Measurements from ENCODE around the gene FAM228A.

The FAM228A gene

DNA sequence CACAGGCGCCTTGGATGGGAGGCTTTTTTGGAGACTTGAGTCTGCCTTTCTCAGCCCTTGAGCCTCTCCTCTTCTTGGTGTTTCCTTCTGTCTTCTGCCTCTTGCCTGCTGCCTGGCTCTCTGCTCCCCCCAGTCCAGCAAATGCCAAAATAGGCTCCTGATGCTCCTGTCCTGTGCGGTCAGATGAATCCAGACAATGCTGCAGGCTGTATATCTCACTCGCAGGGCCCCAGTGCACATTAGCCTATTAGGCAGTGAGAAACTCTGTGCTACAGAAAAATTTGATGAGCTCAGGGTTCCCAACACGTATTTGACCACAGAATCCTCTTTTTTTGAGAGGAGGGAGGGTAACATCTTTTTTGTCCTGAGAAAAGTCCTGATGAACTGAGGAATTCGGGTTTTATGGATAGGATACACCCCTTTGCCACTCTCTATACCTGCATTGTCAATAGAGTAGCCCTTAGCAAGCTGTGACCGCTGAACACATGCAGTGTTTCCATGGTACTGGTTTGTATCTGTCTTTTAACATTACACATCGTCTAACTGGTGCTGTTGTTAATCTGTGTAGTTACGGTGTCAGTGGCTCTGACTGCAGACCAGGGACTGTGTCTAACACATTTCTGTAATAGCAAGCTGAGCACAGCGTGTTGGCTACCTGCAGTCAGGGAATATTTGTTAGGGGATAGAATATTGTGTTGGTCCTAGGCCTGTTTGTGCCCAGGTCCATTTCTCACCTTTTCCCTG lies 50.8 kb downstream of the FAM228A start:
- DNase-seq (ENCODE audit: low spot score), result no peak

DNA sequence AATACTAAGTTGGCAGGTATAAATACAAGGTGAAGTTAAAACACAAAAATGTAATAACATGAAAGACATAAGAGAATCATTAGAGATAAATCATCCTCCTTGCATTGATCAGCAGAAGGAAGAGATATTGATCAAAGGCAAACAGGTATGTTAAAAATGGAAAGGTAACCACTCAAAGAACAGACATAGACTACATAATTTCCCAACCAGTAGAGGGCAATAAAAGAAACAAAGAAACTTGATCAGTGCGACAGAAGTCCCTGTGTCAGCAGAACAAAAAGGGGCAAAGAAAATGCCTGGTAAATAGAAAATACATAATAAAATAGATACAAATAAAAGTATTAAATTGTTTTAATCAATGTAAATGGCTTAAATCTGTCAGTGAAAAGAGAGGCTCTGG lies 53.6 kb downstream of the FAM228A start:
- peak; percentile 26 for DNase-seq (ENCODE audit: low spot score)

DNA sequence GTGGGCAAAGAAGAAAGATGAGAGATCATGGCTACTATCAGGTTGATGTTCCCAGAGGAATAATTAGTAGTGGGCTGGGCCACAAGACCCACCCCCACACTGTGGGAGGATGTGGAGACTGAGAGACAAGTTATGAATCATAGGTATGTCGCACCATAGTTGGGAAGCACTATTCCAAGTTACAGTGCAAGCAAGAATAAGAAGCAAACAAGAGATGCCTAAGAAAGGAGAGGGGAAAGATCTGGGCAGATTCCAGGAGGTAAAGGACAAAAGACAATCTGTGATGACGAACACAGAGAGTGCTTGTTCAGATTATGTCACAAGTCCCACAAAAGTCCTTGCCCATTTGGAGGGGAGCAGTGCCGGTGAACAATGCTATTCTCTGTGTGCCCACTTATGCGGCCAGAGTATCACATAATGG lies 56.6 kb downstream of the FAM228A start:
- no peak for DNase-seq (ENCODE audit: low spot score)

DNA sequence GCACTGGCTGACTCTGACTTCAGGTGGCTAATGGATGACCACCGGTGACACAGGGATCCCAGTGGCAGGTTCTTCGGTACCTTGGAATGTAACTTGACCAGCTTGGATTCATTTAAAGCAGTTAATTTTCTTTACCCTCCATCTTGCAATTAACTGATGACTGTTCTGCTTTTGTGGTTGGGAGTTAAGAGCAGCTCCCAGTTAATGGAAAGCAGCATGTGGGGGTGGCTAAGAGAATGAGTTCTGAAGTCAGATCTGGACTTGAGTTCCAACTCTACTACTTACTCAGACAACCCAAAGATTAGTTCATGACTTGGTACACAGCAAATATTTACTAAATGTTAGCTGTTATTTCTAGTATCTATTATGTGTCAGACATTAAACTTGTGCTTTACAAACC lies 58.5 kb downstream of the FAM228A start:
- DNase-seq (ENCODE audit: low spot score), result no peak

DNA sequence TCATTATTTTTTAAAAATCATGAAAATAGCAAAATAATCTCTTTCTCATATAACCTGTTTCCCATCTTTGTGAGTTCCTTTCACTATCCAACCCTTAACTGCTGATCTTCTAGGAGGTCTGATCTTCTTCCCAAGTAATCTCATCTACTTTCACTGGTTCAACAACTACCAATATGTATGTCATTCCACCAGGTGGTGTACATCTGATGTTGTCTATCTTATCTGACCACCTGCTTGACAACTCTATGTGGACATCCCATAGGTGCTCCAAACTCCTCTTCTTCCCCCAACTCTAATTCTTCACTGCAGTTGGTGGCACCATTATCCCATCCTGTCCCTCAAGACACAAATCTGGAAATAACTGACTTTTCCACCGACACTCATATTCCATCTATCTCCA lies 62.5 kb downstream of the FAM228A start:
- DNase-seq (ENCODE audit: low spot score), result no peak

DNA sequence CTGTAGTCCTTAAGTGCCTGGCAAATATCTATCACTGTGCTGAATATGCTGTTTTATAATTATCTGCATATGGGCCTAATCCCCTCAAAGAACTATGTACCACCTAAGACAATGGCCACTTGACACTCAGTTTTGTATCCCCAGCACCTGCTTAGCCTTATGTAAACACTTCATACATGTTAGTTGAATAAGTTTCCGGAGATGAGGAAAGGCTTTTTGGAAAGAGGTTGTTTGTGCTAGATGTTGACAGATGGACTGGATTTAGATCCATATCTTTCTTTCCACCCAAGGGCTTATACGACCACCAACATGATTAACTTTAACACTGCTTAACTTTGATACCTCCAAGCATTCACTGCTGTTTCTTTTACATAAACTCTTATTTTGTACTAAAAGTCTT lies 63.3 kb downstream of the FAM228A start:
- DNase-seq (ENCODE audit: low spot score), result no peak

DNA sequence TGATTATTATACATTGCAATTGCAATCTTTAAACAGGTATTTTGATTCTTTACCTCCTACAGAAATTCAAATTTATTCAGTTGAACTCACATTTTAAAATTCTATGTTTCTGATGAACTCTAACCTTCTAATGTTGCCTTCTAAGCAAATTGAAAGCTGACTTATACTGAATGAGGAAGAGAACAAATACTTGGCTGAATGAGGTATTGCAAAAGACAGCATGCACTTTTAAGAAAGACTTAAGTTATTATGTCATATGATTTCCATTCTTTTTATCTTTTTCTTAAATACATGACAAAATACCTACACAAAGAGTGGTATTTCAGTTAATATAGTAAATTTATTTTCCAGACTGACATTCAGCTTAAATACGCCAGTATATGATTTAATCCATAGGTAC lies 64.7 kb downstream of the FAM228A start:
- DNase-seq (ENCODE audit: low spot score), result no peak

Data from kidney capillary endothelial cell (primary cell).